DMS 273 (cell line): ENCODE data around the gene CLTC.

Experiments
- DNase-seq: peaks from one replicate; lab custom pipeline; 2025; ENCODE audit not compliant: unreplicated experiment; lab: John Stamatoyannopoulos, UW

The CLTC gene

GRCh38 chr17:59723041-59723440 lies 103.3 kb downstream of the CLTC start:
- no peak for DNase-seq

GRCh38 chr17:59723607-59724006 lies 103.9 kb downstream of the CLTC start:
- DNase-seq: no peak

GRCh38 chr17:59725691-59726090 lies 106.0 kb downstream of the CLTC start:
- no peak for DNase-seq

- DNase-seq: no peak
These were observed 108.3 kb downstream of the CLTC start for GRCh38 chr17:59727817-59728533.

GRCh38 chr17:59730268-59730834 lies 110.7 kb downstream of the CLTC start:
- DNase-seq: no peak

GRCh38 chr17:59733697-59734096 lies 114.0 kb downstream of the CLTC start:
- DNase-seq: no peak

- no peak for DNase-seq
These were observed 114.5 kb downstream of the CLTC start for GRCh38 chr17:59734226-59734625.

- no peak for DNase-seq
These were observed 117.6 kb downstream of the CLTC start for GRCh38 chr17:59737324-59737723.

- no peak for DNase-seq
These were observed 124.1 kb downstream of the CLTC start for GRCh38 chr17:59743842-59744241.

- no peak for DNase-seq
These were observed 125.3 kb downstream of the CLTC start for GRCh38 chr17:59745040-59745439.
